HG02852 (cell line): ENCODE data around the gene USP40.

Experiments
- ATAC-seq: cut with Tn5 transposase; IDR thresholded peaks from one replicate; pipeline ENCODE4 v1.9.1; 2021; ENCODE audit warnings: mild to moderate bottlenecking, moderate library complexity; ENCODE audit not compliant: unreplicated experiment

USP40 gene

DNA sequence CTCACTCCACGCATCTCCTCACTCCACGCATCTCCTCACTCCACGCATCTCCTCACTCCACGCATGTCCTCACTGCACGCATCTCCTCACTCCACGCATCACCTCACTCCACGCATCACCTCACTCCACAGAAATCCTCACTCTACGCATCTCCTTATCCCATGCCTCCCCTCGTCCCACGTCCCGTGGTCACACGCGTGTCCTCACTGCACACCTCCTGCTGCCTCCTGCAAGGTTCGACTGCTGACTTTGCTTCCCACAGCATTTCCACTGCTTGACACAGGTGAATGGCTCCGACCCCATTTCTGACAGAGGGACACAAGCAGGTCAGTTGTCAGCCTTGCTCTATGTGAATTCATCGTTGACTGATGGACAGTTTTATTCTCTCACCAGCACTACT is 103.0 kb downstream of the USP40 start:
- ATAC-seq: no peak

DNA sequence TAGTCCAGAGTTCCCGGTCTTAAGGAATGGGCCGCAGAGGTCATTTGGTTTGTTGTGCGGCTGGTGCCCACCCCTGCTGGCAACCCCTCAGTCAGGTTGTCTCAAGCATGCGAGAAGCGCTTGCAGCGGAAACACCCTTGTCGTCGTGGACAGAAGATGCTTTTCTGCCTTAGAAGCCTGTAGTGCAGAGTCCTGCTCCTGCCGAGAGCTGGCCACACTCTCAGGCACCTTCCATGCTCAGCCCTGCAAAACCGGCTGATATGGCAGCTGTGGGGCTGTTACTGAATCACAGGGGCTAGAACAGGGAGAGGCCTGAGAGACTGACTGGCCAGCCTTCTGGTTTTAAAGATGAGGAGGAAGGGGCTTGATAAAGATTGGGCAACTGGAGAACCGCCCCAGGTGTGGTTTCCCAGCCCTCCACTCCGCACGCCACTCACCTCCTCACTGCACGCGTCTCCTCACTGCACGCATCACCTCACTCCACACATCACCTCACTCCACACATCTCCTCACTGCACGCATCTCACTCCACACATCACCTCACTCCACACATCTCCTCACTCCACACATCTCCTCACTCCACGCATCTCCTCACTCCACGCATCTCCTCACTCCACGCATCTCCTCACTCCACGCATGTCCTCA is 103.6 kb downstream of the USP40 start:
- no peak for ATAC-seq

DNA sequence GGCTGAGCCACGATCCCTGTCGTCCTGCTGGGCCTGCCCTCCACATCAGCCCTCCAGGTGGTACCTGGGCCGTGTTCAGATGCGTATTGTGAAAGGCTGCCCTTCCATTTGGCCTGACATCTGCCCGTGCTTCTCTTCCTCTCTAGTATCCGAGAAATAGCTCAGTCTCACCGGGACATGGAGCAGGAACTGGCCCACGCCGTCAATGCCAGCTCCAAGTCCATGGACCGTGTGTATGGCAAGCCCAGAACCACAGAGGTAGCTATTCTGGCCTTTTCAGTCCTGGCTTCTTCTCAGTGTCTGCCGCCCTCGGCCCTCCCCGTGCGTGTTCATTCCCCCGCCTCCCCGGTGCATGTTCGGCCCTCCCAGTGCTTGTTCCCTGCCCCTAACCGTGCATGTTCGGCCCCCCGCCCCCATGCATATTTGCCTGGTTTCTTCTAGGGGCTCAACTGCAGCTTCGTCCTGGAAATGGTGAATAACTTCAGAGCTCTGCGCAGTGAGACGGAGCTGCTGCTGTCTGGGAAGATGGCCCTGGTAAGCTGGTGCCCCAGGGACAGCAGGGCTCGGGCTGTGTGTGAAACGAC is 104.3 kb downstream of the USP40 start:
- ATAC-seq: no peak

DNA sequence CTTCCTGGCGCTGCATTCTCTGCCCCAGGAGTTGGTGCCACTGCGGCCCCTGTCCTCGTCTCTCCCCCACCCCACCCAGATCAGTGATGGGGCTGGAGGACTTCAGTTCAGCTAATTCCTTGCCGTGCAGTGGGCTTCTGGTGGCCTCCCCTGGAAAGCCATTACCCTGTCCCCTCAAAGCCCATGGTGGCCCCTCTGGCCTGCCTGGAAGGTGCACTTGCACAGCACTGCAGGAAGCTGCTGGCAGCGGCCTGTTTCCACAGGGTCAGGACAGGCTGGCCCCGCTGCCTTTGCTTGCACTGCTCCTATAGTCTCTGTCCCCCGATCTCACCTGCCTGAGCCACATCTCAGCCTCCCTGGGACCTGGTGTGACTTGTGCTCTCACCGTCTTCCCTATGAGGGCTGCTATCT is 105.1 kb downstream of the USP40 start:
- ATAC-seq: no peak

DNA sequence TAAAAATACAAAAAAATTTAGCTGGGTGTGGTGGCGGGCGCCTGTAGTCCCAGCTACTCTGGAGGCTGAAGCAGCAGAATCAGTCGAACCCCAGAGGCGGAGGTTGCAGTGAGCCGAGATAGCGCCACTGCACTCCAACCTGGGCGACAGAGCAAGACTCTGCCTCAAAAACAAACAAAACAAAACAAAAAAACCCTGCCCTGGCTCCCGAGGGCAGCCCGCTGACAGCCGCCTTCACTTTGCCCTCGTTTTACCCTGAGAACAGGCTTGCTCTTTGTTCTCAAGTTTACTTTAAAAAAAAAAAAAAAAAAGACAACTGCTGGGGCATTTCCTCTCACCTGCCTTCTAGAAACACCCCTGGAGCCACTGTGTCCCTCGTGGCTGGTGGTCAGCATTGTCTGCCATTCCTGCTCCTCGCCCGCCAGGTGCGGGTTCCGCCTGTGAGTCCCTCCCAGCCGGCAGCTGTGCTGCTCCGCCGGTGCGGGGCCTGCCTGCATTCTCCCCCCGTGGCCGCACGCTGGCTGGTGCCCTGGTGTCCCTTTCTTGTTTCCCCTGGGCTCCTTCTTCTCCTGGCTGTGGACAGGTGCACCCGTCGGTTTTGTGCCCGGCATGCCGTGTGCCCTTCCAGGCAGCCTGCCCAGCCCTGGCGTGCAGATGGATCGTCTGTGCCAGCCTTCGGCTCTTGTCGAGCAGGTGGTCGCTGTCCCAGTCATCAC is 105.7 kb downstream of the USP40 start:
- no peak for ATAC-seq

DNA sequence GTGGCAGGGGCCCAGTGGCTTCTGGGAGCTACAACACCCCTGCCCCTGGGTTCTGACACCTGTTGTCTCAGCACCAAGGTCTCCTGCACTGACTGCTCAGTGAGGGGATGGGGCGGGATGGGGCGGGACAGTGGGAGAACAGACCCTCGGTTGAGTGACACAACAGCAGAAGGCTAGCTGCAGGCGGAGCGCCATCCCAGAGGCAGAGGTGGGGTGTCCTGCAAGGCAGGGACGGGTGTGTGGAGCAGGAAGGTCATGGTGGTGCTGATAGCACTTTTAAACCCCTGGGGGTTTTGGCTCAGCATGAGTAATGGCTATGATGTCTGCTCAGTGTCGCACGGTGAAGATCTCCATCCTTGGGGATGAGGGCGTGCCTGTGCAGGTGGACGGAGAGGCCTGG is 107.2 kb downstream of the USP40 start:
- no peak for ATAC-seq

DNA sequence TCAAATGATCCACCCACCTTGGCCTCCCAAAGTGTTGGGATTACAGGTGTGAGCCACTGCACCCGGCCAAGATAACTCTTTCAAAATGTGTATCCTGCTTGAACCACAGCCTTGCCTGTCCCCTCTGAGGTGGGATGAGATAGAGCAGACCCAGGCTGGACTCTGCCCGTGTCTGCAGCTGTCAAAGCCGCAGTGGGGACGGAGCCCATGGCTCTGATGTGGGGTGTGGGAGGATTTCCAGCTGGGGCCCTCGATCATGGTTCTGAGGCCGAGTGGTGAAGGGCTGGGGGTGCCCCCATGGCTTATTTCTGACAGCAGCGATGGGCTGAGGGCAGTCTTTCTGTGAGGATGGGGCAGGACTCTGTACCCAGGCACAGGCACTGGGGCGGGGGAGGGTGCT is 107.8 kb downstream of the USP40 start:
- no peak for ATAC-seq

DNA sequence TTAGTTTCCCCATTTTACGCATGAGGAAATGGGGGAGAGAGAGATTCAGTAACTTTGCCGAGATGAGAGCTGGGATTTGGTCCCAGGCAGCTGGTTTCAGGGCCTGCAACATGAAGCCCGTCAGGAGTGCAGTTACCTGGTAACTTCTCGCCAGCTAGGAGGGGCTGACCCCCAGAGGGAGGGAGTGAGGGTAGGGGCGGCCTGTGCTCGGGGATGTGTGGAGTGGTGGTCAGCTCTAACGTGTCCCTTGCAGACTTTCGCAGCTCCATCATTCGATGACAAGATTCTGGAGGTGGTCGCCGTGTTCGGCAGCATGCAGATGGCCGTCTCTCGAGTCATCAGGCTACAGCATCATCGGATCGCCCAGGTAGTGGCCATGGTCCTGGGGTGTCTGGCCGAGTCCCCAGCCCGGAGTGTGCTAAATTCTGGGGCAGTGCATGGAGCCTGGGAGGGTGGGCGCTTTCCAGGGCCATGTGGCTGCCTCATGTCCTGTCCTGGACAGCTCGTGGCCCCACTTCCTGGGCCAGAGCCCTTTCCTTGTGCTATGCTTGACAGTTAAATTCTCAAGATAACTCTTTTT is 108.5 kb downstream of the USP40 start:
- ATAC-seq: no peak

DNA sequence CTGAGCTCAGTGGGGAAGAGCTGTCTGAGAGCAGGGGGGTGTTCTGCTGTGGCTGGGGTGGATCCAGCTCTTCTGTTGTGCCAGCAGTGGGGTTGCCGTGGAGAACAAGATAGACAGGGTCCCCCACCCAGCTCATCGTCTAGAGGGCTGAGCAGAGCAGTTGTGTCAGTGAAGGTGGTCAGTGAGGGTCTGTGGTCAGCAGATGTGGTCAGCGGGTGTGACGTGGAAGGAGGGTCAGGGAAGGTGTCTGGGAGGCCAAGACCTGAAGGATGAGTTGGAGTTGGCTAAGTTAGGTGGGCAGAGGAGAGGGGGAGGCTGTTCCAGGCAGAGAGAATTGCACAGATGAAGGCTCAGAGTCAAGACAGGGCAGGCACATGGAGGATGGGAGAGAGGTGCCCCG is 109.2 kb downstream of the USP40 start:
- ATAC-seq: no peak

DNA sequence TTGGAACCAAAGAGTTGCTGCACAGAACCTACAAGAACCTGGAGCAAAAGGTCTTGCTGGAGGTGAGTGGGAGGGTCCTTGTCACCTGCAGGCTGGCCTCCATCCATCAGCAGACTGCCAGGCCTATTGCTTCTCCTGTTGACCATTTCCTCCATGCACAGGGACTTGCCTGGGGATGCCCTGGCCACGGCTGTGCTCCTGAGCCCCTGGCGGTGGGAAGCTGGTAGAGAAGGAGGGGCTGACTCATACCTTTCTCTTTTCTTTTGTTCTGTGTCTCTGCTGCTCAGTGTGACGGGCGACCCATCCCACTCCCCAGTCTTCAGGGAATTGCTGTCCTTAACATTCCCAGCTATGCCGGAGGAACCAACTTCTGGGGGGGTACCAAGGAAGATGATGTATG is 109.6 kb downstream of the USP40 start:
- no peak for ATAC-seq

DNA sequence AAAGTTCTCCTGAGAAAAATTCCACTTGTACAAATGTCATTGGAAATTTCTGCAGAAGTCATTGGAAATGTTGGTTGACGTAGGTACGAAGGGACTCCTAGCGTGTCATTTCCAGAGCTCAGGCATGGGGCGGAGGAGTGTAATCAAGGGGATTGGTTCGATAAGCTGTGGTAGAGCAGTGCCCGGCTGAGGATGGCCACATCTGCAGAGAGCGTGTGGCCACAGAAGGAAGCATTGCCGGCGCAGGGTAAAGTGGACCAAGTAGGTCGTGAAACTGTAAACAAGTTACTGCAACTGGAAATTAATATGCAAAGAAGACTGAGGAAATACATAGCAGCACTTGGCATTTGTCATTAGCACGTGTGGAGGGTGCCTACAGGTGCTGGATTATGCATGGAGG is 110.5 kb downstream of the USP40 start:
- ATAC-seq: no peak

DNA sequence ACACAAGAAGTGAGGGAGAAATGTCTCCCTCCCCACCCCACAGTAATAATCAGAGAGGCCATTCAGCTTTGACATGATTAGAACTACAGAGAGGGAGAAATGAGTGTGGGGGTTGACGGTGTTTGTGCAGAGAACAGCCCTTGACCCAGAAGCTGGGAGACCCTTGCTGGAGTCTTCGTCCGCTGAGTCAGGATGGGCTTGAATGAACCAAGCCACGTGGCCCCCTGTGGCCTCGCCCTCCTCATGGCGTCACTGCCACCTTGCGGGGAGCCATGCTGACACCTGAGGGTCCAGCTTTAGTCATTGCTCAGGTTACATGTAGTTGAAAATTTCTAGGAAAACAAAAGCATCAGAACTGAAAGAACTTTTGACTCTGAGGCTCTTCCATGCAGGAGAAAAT is 111.1 kb downstream of the USP40 start:
- ATAC-seq: no peak

DNA sequence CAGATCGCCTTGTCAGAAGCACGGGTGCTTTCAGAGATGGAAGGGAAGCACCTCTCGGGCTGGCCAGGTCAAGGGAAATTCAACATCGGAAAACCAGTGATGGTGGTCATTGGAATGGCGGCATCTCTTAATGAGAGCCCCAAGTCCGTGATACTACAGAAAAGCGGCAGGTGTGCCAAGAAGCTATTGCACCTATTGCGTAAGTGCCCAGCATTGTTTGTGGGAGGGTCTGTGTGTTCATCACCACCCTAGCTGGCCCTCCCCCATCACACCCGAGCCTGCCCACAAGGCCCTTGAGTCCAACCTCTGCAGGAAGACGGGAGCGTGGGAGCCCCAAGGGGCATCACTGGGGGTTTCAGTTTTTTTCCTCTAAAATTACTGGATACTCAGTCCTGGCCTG is 111.6 kb downstream of the USP40 start:
- ATAC-seq: no peak

DNA sequence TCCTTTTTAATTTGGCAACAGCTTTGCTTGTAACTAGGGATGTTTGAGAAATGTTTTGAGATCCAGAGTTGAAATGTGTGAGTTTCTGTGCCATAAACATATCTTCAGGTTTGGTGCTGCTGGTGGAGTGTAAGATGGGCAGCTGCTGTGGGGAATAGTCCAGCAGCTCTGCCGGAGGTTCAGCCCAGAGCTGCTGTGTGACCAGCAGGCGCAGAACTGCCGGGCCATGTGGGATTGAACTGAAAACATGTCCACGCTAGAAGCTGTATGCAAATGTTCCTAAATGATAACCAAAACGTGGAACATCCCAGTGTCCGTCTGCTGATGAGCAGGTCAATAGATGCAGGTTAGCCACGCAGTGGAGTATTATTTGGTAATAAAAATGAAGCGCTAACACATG is 112.7 kb downstream of the USP40 start:
- ATAC-seq: no peak

DNA sequence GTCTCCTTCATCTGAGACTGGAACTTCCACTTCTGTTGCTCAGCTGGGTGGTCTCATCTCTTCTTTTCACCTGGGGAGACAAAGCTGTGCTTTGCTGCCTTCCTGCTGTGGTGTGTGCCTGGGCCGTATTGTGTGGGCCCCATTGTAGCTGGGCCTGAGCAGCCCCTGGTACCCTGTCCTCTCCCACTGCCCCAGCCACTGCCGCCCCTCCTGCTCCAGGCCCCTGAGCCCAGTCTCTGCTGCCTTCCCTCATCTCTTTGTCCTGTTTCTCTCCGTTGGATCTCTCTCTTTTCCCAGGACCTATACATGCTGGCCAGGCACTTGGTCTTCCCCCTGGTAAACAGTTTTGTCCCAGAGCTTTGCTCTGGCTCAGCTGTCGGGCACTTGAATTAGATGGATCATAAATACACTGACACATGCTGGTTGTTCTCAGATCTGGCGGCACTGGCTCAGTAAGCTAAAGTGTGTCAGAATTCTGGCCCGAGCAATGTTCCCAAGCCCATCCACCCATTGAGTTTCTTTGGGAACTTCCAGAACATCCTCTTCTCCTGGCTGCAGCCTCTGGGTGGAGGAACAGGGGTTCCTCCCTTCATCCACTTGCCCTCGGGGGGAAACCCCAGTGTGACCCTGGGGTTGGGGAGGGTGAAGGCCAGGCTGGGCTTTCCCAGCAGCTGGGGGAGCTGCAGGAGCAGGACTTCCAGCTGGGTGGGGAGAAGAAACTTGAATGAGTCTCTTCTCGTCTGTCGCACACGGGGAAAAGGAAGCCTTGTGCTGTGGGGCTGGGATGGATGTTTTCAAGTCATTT is 113.3 kb downstream of the USP40 start:
- ATAC-seq: no peak

DNA sequence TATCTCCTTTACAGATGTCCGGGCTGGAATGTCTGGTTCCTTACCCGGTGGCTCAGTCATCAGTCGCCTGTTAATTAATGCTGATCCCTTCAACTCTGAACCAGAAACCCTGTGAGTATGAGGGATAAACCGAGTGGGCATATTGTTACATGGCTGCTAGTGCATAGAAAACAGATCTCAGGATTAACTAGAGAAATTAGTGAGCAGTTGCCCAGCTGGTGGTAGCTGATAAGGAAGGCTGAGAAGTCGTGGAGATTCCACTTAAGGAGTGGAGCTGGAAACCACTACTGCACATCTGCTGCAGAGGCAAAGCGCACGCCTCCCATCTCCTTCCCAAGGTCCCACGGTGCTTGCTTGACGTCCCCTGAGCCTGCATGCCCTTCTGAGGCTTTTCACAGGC is 114.6 kb downstream of the USP40 start:
- ATAC-seq: no peak

DNA sequence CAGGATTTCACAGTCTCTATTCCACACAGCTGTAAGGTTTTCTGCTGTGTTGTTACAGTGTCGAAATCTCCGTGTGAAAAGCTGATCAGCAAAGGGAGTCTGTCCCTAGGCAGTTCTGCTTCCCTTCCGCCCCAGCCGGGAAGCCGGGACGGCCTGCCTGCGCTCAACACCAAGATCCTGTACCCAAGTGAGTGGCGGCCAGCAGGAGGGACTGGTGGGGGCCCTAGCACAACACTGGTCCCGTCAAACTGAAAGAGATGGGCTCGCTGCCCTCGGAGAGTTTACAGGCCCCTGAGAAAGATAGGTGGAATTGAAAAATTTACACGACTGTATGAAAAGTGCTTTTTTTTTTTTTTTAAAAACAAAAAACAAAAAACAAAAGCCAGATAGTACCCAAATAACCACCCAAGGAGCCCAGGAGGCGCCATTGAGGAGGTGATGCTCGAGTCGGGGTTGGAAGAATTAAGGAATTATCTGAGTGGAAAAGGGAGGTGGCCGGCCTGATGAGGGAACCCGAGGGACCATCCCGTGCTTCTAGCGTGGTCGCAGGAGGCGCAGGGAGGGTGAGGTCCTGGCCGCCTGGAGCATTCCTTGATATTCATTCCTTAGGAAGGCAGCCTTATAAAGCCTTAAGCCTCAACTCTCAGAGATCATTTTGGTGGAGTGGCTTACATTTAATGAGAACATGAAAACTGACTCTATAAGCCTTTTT is 115.6 kb downstream of the USP40 start:
- no peak for ATAC-seq

DNA sequence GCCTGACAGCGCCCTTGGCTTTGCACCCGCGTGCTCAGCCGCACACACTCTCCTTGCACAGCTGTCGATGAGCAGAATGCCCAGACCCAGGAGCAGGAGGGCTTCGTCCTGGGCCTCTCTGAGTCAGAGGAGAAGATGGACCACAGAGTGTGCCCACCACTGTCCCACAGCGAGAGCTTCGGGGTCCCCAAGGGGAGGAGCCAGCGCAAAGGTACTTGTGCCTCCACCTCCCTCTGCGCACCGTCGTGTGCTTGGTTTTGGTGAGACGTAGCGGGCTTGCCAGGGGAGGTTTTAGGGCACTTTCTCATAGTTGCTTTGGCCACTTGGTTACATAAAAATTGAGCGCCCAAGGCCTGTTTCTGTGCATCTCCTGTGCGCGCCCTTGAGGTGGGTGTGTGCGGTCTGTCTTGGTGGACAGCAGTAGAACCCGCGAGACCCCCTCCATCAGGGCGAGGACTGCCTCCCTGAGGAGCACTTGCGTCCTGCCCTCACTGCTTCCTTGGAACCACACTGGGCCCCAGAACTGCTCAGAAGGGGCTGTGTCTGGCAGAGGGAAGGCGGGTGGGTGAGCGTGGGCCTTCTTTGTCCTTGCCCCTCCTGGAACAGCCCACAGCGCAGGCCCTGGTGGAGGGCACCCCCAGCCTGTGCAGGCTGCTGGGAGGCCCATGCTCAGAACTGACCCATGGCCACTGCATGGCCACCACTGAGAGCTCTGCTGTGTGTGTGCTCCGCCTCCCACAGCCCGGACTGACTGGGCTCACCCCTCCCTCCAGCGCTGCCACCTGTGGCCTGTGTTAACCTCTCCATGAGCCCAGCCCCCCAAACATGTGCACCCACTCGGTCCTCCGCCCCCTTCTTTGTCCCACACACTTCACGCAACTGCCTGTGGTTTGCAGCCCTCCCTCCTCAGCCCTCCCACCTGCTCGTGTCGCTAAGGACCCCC is 116.4 kb downstream of the USP40 start:
- no peak for ATAC-seq

DNA sequence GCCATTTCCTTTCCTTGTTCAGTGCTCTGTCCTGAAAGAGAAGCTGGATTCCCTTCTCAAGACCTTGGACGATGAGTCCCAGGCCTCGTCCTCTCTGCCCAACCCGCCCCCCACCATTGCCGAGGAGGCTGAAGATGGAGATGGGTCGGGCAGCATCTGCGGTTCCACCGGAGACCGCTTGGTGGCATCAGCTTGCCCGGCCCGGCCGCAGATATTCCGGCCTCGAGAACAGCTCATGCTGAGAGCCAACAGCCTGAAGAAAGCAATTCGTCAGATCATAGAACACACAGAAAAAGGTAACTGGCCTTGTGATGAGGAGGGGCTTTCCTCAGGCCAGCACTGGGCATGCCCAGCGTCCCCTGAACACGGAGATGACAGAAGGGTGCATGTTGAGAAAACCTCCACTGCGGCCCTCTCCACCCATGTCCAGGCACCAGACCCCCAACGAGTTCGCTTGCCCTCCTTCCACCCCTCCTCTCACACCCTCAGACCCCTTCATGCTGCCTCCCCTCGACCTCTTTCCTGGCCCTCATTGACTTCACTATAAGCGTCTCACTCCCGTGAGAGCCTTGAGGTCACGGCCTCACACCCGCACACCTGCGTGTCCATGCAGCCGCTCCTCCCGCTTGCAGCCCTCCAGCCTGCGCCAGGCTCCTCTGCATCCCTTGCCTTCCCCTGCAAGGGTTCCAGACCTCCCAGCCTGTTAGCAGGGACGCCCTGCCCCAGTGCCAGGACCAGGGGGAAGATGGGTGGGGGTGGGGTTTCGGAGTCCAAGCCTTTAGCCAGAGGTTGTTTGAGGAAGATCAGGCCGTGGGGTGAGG is 117.3 kb downstream of the USP40 start:
- no peak for ATAC-seq
